Ascending aorta (tissue), 2 donors: ENCODE measurements around the gene PSKH1. TPM values are rescaled to one million over a fixed set of nuclear protein-coding genes. Genes with fewer than 3 reads are reported as not detected.

ENCODE experiments used
- DNase-seq, 2 donors: peaks; one replicate each; pipeline ENCODE4 v3.0.0-alpha.2; 2019; ENCODE audit warnings: low spot score in 2 of 2
- H3K27ac ChIP-seq, 2 donors: fragments of 200-600 bp; sonication (generic); one replicate each; pipeline ENCODE4 v1.5.1; 2016 to 2017; ENCODE audit warnings: mild to moderate bottlenecking in 1 of 2
- H3K27me3 ChIP-seq: fragments of 200-600 bp; sonication (generic); one replicate; pipeline ENCODE4 v1.5.1; 2017
- H3K36me3 ChIP-seq, 2 donors: fragments of 200-600 bp; sonication (generic); one replicate each; pipeline ENCODE4 v1.5.1; 2016
- H3K4me1 ChIP-seq, 2 donors: fragments of 200-600 bp; sonication (generic); one replicate each; pipeline ENCODE4 v1.5.1; 2016 to 2017; ENCODE audit warnings: mild to moderate bottlenecking in 1 of 2
- H3K4me3 ChIP-seq, 2 donors: fragments of 200-600 bp; sonication (generic); one replicate each; pipeline ENCODE4 v1.5.1; 2016 to 2017; ENCODE audit warnings: mild to moderate bottlenecking in 1 of 2
- H3K9me3 ChIP-seq, 2 donors: fragments of 200-600 bp; sonication (generic); one replicate each; pipeline ENCODE4 v1.5.1; 2016
- intact Hi-C: fragments of 100-400 bp; cut with DNase I; formaldehyde crosslinking; loops from one replicate; pipeline ENCODE4 v1.15.1; 2023
- total RNA-seq: library from RNA; depleted of rRNA; stranded (reverse); fragments of >200 nt; gene quantifications from one replicate; pipeline ENCODE4 v1.1.0, GENCODE V29; 2016
- TF ChIP-seq, protein P1 (sequence below), 3 experiments: fragments of 200-600 bp in 2 of 3; fragments of 450-650 bp in 1 of 3; sonication (generic) in 2 of 3; IDR thresholded peaks; one replicate each; pipeline ENCODE4 v1.5.1; 2016 to 2019; ENCODE audit warnings: antibody characterized with exemption in 3 of 3, mild to moderate bottlenecking in 1 of 3, moderate library complexity in 1 of 3

PSKH1 gene
- total RNA-seq, 1 donor from 2014 or later = 41.0 TPM

DNA sequence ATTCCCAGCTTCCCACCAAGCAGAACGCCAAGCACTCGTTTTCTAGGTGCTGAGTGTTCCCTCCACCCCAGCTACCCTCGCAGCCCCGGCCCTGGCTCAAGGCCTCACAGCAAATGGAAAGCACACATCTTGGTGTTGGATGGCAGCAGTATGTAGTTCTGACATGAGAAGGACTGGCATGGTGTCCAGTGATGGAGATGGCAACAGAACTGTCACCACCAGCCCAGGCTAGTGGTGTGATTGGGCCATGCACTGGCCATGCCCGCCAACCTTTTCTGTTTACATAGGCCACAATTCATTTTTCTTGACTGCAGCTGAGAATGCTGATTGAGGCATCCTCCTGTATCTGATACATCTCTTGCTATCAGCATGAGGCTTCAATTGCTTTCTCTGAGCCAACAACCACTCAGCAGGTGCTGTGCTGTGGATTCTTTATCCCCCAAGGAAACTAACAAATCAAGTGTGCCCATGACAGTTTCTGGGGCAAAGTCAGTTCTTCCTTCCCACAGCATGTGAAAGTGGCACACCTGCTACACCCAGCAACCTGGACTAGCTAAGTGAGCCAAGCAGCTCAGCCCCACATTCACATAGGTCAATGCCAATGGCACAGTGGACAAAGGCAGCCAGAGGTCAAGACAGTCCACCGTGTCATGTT, 71.5 kb downstream of the PSKH1 start:
- peak in 1 of 2 donors; percentile 60 for DNase-seq
- Histone ChIP-seq H3K4me3 (peak overlapping the region in 1 of 2 donors; percentile 31), H3K36me3 (peaks cover 39% of the 10 kb centered on the region in 2 donors), H3K4me1 (peaks cover 11 to 54% of the 10 kb centered on the region in 2 donors), H3K27me3 (no peaks in the 10 kb centered on the region), H3K27ac (peak overlapping the region; percentile 59 to 94), H3K9me3 (no peaks in the 10 kb centered on the region)
- intact Hi-C loops = loop anchor here (10.0 kb wide), 2 partner anchors 270 to 440 kb away; partner anchors contain the start of genes ESRP2 and RIPOR1
- TF ChIP-seq, protein P1, sequence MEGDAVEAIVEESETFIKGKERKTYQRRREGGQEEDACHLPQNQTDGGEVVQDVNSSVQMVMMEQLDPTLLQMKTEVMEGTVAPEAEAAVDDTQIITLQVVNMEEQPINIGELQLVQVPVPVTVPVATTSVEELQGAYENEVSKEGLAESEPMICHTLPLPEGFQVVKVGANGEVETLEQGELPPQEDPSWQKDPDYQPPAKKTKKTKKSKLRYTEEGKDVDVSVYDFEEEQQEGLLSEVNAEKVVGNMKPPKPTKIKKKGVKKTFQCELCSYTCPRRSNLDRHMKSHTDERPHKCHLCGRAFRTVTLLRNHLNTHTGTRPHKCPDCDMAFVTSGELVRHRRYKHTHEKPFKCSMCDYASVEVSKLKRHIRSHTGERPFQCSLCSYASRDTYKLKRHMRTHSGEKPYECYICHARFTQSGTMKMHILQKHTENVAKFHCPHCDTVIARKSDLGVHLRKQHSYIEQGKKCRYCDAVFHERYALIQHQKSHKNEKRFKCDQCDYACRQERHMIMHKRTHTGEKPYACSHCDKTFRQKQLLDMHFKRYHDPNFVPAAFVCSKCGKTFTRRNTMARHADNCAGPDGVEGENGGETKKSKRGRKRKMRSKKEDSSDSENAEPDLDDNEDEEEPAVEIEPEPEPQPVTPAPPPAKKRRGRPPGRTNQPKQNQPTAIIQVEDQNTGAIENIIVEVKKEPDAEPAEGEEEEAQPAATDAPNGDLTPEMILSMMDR (IDR thresholded peaks at IDR 0.05) = no peak

DNA sequence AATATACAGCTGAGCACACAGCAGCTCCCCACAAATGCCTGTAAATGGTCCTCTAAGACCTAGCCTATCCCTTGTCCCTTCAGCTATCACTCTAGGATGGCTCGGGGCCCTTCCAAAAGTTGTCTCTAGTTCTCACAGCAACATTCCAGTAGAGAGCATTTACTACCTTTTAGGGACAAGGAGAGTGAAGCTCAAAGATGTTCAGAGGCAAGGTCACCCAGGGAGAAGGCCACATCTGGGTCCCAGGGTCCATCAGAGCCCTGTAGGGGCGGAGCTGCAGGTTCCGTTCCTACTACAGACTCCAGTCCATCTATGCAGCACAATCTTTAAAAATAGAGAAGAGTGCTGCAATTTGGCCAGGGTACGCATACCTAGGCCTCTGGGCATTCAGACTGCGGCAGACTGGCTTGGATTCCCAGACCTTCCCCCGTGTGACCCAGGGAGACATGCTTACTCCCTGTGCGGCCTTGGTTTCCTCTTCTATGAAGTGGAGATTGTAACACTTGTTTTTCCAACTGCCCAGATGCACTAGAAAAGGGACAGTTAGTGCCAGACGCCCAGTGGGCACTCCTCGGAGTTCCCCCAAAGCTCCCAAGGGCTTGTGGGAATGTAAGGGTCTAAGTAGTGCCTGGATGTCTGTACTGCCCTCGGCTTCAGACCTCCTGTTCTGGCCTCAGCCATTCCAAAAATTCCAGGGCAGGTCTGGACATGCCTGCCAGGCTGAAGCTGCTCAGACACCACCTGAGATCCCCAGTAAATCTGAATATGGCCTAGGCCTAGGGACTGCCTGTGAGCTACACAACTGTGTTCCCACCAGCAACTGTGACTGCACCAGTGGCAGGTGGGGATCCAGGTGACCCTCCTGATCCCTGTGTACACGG, 72.9 kb downstream of the PSKH1 start:
- TF ChIP-seq, protein P1 (IDR thresholded peaks at IDR 0.05) = no peak
- Histone ChIP-seq H3K4me1 (peaks cover 11 to 49% of the 10 kb centered on the region in 2 donors), H3K27me3 (no peaks in the 10 kb centered on the region), H3K4me3 (peak overlapping the region; percentile 79 to 83), H3K27ac (peak overlapping the region; percentile 94 to 98), H3K9me3 (no peaks in the 10 kb centered on the region), H3K36me3 (peaks cover 26% of the 10 kb centered on the region in 2 donors)
- peak in 1 of 2 donors; percentile 58 for DNase-seq
- intact Hi-C loops = loop anchor here (10.0 kb wide), 2 partner anchors 269 to 441 kb away; partner anchors contain the start of genes ESRP2 and RIPOR1

DNA sequence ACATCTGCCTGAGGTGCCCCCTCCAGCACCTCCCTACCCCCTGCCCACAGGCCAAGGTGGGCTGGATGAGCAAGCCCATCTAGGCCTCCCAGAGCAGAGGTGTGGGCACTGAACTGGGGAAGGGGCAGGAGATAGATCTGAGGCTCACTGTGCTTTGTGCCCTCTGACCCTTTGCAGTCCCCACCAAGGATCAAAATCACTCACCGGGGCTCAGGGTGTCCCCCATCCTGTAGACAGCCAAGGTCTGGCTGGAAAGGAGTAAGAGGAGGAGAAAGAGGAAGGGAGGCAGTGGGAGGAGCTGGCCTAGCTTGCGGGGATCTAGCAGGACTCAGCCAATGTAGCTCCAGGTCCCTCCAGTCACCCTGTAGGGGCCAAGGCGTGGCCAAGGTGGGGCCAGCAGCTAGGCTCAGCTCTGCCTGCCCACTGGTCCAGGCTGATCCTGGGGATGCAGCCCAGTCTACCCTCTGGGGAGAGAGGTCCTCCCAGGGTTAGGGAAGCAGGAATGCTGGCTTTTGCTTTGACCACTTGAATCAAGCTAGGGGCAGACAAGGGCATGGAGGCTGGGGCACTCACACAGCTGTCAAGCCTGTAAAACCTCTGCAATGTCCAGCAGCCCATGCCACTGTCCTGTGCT, 73.6 kb downstream of the PSKH1 start:
- peaks cover 18% of the 10 kb centered on the region in 2 donors for H3K36me3 ChIP-seq
- H3K4me1 ChIP-seq = peaks cover 11 to 49% of the 10 kb centered on the region in 2 donors
- no peaks in the 10 kb centered on the region for H3K27me3 ChIP-seq
- peak overlapping the region; percentile 79 to 83 for H3K4me3 ChIP-seq
- TF ChIP-seq, protein P1 (IDR thresholded peaks at IDR 0.05) = no peak
- intact Hi-C loops = loop anchor here (10.0 kb wide), 2 partner anchors 268 to 442 kb away; partner anchors contain the start of genes ESRP2 and RIPOR1
- H3K9me3 ChIP-seq = no peaks in the 10 kb centered on the region
- peak in 1 of 2 donors; percentile 78 for DNase-seq
- peak overlapping the region; percentile 94 to 98 for H3K27ac ChIP-seq

DNA sequence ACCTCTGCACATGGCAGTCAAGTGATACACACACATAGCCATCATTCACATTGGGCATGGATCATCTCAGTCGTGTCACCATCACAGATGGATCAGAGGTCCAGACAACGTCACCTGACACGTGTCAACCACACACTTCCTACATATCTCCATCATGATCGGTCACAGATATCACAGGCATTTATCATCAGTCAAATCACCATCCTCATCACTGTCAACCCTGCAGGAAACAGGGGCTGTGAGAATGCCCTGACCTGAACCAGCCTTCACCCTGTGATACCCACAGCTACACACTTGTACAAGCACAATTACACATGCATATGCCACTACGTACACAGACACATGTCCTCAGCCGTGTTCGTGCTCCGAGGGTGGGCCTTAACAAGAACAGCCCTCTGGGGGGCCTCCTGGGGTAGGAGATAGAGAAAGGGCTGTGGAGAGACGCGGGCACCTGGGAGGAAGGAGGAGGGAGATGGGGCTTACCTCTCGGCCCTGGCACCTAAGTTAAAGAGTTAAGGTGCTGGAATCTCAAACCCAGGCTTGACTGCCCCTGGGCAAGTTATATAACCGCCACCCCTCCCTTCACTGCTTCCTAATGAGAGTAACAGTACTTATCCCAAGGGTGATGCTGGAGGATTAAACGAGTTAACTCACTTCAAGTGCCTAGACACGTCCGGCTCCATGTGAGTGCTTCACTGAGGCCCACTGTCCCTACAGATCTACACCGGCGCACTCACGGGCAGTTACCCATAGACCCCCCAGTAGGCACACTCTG, 74.3 kb downstream of the PSKH1 start:
- TF ChIP-seq, protein P1 (IDR thresholded peaks at IDR 0.05) = no peak
- intact Hi-C loops = loop anchor here (10.0 kb wide), 2 partner anchors 267 to 443 kb away; partner anchors contain the start of genes ESRP2 and RIPOR1
- peak overlapping the region; percentile 79 to 83 for H3K4me3 ChIP-seq
- H3K9me3 ChIP-seq = no peaks in the 10 kb centered on the region
- peaks cover 11% of the 10 kb centered on the region in 2 donors for H3K36me3 ChIP-seq
- no peak for DNase-seq
- H3K27ac ChIP-seq = peak overlapping the region; percentile 94 to 98
- no peaks in the 10 kb centered on the region for H3K27me3 ChIP-seq
- H3K4me1 ChIP-seq = peaks cover 11 to 46% of the 10 kb centered on the region in 2 donors
